Sigmoid colon (tissue), 7 donors: ENCODE measurements around the gene NKX2-1. TPM values are rescaled to one million over a fixed set of nuclear protein-coding genes. Genes with fewer than 3 reads are reported as not detected.

Source experiments
- DNase-seq: peaks from one replicate; pipeline ENCODE4 v3.0.0-alpha.2; 2019
- H3K27ac ChIP-seq, 4 donors: fragments of 200-600 bp; sonication (generic); one replicate each; pipeline ENCODE4 v1.5.1; 2016 to 2019; ENCODE audit warnings: mild to moderate bottlenecking in 1 of 4
- H3K27me3 ChIP-seq, 3 donors: fragments of 200-600 bp; sonication (generic); one replicate each; pipeline ENCODE4 v1.5.1; 2019; ENCODE audit warnings: mild to moderate bottlenecking in 1 of 3
- H3K36me3 ChIP-seq, 4 donors: fragments of 200-600 bp; sonication (generic); one replicate each; pipeline ENCODE4 v1.5.1; 2016 to 2019
- H3K4me1 ChIP-seq, 4 donors: fragments of 200-600 bp; sonication (generic); one replicate each; pipeline ENCODE4 v1.5.1; 2017 to 2019
- H3K4me3 ChIP-seq, 4 donors: fragments of 200-600 bp; sonication (generic); one replicate each; pipeline ENCODE4 v1.5.1; 2017 to 2019; ENCODE audit warnings: mild to moderate bottlenecking in 2 of 4, moderate library complexity in 1 of 4
- H3K9me3 ChIP-seq, 4 donors: fragments of 200-600 bp in 3 of 4; sonication (generic) in 3 of 4; one replicate each; pipeline versions ENCODE4 v1.5.1 to v1.6.1; 2013 to 2019
- EP300 ChIP-seq, 4 donors: sonication (generic); formaldehyde crosslinking; IDR thresholded peaks; one replicate each; pipeline ENCODE4 v1.6.1; 2017; ENCODE audit warnings: antibody characterized with exemption in 4 of 4
- POLR2A ChIP-seq, 2 donors: fragments of 450-650 bp; IDR thresholded peaks; one replicate each; pipeline ENCODE4 v1.6.1; 2016; ENCODE audit warnings: antibody characterized with exemption in 2 of 2, mild to moderate bottlenecking in 2 of 2, moderate library complexity in 2 of 2
- POLR2AphosphoS5 ChIP-seq, 4 donors: sonication (generic); formaldehyde crosslinking; IDR thresholded peaks; one replicate each; pipeline ENCODE4 v1.6.1; 2017; ENCODE audit warnings: antibody characterized with exemption in 4 of 4
- WGBS, 2 donors: extraction: QIAGEN DNeasy Blood & Tissue Kit; methylation state at CpG; one replicate each; pipeline ENCODE4 v1.1.7; 2013; 5-methylcytosine and 5-hydroxymethylcytosine counted together
- intact Hi-C: fragments of 100-400 bp; cut with DNase I; formaldehyde crosslinking; loops from one replicate; pipeline ENCODE4 v1.15.1; 2023
- polyA plus RNA-seq, 3 donors: library from polyadenylated mRNA; stranded (reverse); fragments of 200-250 nt; gene quantifications; one replicate each; pipeline ENCODE4 v1.2.3, GENCODE V29; 2013
- total RNA-seq, 4 donors: library from RNA; depleted of rRNA; stranded (reverse); fragments of >200 nt; gene quantifications; one replicate each; pipeline ENCODE4 v1.1.0, GENCODE V29; 2016
- TF ChIP-seq, protein P1 (sequence below), 4 experiments: fragments of 450-650 bp in 3 of 4; fragments of 200-600 bp in 1 of 4; IDR thresholded peaks; one replicate each; pipeline ENCODE4 v1.5.1; 2016 to 2019; ENCODE audit warnings: antibody characterized with exemption in 4 of 4, mild to moderate bottlenecking in 3 of 4, moderate library complexity in 2 of 4
- donor health status: healthy with polysubstance abuse.
- donor health status: Bipolar disorder and iron deficiency.
- donor health status: healthy.

Gene NKX2-1
- total and polyA plus RNA-seq, 7 donors, result not detected

DNA sequence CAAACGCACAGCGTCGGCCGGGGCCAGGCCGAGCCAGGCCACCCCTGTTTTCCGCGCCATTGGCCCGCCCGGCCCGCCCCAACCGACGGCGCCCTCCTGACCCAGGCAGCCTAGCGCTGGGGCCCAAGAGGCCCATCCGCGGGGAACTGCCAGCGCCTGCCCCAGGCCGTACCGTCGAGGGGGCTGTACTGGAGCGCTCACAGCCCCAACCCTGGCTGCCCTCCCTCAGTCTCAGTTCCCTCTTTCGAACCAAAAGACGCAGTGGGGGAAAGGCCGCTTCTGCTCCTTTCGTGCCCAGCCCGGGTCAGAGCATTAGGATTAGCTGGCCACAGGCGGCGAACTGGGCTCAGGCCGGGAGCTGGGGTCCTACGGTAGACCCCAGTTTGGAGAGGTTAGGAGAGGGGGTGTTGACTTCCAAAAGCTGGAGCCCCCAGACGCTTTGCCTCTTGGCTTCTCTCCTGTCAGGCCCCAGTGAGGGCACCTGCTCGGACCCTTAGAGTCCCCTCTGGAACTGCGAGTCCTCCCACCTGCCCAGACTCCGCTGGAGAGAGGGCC, 1.9 kb downstream of the NKX2-1 start:
- 5 to 7% methylated on average over 34 of the region's 34 CpGs for whole genome bisulfite sequencing, 2 donors
- no peak for DNase-seq
- H3K4me1 ChIP-seq, result peaks cover 0 to 54% (median 44%) of the 10 kb centered on the region in 4 donors
- H3K27me3 ChIP-seq, result peaks cover 73 to 100% (median 93%) of the 10 kb centered on the region in 3 donors
- TF ChIP-seq POLR2A (IDR thresholded peaks at IDR 0.05) (no peak), EP300 (IDR thresholded peaks at IDR 0.05) (no peak), POLR2AphosphoS5 (IDR thresholded peaks at IDR 0.05) (no peak)
- TF ChIP-seq, protein P1, sequence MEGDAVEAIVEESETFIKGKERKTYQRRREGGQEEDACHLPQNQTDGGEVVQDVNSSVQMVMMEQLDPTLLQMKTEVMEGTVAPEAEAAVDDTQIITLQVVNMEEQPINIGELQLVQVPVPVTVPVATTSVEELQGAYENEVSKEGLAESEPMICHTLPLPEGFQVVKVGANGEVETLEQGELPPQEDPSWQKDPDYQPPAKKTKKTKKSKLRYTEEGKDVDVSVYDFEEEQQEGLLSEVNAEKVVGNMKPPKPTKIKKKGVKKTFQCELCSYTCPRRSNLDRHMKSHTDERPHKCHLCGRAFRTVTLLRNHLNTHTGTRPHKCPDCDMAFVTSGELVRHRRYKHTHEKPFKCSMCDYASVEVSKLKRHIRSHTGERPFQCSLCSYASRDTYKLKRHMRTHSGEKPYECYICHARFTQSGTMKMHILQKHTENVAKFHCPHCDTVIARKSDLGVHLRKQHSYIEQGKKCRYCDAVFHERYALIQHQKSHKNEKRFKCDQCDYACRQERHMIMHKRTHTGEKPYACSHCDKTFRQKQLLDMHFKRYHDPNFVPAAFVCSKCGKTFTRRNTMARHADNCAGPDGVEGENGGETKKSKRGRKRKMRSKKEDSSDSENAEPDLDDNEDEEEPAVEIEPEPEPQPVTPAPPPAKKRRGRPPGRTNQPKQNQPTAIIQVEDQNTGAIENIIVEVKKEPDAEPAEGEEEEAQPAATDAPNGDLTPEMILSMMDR (IDR thresholded peaks at IDR 0.05), result no peak
- H3K36me3 ChIP-seq, result no peaks in the 10 kb centered on the region
- H3K9me3 ChIP-seq, result no peaks in the 10 kb centered on the region
- H3K4me3 ChIP-seq, result no peak overlapping the region
- no peak overlapping the region for H3K27ac ChIP-seq
- intact Hi-C loops, result no loop called here

DNA sequence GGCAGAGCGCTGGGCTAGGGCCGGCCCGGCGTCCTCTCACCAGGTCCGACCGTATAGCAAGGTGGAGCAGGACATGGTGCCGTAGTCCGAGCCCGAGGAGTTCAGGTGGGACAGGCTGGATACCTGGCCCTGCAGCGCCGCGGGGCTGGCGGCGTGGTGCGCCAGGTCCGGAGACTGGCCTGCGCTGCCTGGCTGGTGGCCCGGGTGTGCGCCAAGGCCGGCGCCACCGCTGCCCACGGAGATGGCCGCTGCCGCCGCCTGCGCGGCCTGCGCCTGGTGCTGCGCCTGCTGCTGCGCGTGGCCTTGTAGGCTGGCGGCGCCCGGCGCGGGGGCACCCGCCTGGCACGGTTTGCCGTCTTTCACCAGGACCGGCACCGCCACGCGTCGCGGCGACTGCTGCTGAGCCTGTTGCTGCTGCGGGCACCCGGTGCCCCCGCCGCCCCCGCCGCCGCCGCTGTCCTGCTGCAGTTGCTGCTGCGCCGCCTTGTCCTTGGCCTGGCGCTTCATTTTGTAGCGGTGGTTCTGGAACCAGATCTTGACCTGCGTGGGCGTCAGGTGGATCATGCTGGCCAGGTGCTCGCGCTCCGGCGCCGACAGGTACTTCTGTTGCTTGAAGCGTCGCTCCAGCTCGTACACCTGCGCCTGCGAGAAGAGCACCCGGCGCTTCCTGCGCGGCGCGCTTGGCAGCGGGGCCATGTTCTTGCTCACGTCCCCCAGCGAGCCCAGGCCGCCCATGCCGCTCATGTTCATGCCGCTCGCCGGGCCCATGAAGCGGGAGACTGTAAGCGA, 2.6 kb downstream of the NKX2-1 start:
- no peak overlapping the region for H3K4me3 ChIP-seq
- 3 to 5% methylated on average over 87 of the region's 87 CpGs for WGBS, 2 donors
- no peak overlapping the region for H3K27ac ChIP-seq
- TF ChIP-seq, protein P1 (IDR thresholded peaks at IDR 0.05), result no peak
- TF ChIP-seq POLR2AphosphoS5 (IDR thresholded peaks at IDR 0.05) (no peak), EP300 (IDR thresholded peaks at IDR 0.05) (no peak), POLR2A (IDR thresholded peaks at IDR 0.05) (no peak)
- peaks cover 0 to 47% (median 41%) of the 10 kb centered on the region in 4 donors for H3K4me1 ChIP-seq
- no peaks in the 10 kb centered on the region for H3K9me3 ChIP-seq
- DNase-seq, result no peak
- H3K27me3 ChIP-seq, result peaks cover 67 to 100% (median 92%) of the 10 kb centered on the region in 3 donors
- intact Hi-C loops, result no loop called here
- H3K36me3 ChIP-seq, result no peaks in the 10 kb centered on the region

DNA sequence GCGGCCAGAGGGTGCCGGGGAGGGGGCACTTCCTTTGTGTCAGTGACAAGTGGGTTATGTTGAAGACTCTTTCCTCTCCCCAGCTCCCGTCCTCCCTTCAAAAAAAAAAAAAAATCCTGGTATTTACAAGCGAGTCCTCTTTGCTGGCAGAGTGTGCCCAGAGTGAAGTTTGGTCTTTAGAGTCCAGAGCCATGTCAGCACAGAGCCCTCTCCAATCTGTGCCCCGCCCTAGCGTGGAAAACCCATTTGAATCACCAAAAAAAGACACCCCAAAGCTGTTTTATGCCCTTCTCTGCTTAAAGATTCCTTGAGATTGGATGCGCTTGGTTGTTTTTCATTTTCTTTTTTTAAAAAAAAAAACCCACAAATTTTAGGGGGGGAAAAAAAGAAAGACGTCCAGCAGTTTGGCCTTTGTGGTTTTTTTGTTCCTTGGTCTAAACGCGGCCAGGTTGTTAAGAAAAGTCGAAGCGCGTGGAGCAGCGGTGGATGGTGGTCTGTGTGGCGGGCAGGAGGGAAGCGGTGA, 3.3 kb downstream of the NKX2-1 start:
- intact Hi-C loops, result no loop called here
- H3K4me3 ChIP-seq, result no peak overlapping the region
- WGBS, 2 donors, result 9 to 16% methylated on average over 16 of the region's 16 CpGs
- peaks cover 0 to 42% (median 37%) of the 10 kb centered on the region in 4 donors for H3K4me1 ChIP-seq
- no peaks in the 10 kb centered on the region for H3K9me3 ChIP-seq
- H3K27me3 ChIP-seq, result peaks cover 65 to 100% (median 92%) of the 10 kb centered on the region in 3 donors
- no peaks in the 10 kb centered on the region for H3K36me3 ChIP-seq
- no peak overlapping the region for H3K27ac ChIP-seq
- no peak for DNase-seq
- no peak for TF ChIP-seq POLR2A (IDR thresholded peaks at IDR 0.05)

DNA sequence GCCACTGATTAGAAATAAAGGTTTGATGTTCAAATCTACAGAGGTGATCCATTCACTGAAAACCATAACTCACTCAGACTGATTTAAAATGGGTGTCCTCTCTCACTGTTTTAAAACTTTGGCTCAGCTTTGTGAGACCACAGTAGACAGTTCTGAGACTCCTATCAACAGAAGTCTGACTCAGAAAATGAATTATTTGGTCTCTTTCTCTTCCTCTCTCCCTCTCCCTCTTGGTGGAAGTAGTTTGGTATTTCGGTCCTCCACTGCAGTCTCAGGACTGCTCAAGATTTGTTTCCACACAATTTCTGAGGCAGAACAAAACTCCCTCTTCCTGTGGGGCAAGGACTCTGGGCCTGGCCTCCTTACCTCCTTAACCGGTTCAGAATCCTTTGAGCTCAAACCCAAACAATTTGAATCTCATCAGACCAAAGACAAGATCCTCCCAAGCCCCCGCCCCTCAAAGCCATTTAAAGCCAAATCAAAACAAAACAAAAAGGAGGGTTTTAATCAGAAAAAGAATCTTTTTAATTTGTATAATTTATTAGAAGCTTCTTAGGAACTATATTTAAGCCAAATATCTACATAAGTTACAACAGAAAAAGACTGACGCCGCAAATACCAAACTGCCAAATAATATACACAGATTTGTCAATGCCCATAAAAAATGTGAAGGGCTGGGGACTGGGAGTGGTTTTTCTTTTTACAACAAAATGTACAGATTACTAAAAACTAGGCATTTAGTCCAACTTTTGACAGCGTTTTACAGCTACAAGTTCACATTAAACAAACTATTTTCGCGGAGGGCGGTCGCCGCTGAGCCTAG, 3.9 kb downstream of the NKX2-1 start:
- intact Hi-C loops, result no loop called here

More for the DNA sequence above, 3.9 kb downstream of the NKX2-1 start:
- no peak for TF ChIP-seq POLR2AphosphoS5 (IDR thresholded peaks at IDR 0.05)
- TF ChIP-seq, protein P1 (IDR thresholded peaks at IDR 0.05), result no peak
- no peak for TF ChIP-seq POLR2A (IDR thresholded peaks at IDR 0.05)
- no peak for TF ChIP-seq EP300 (IDR thresholded peaks at IDR 0.05)
- no peaks in the 10 kb centered on the region for H3K36me3 ChIP-seq
- H3K27me3 ChIP-seq, result peaks cover 60 to 98% (median 86%) of the 10 kb centered on the region in 3 donors
- H3K9me3 ChIP-seq, result no peaks in the 10 kb centered on the region
- no peak overlapping the region for H3K4me3 ChIP-seq
- no peak overlapping the region for H3K27ac ChIP-seq
- no peak for DNase-seq
- 12 to 35% methylated on average over 11 of the region's 11 CpGs for WGBS, 2 donors
- peaks cover 0 to 35% (median 30%) of the 10 kb centered on the region in 4 donors for H3K4me1 ChIP-seq
